ENCODE data around the gene SOX12. TPM values are rescaled to one million over a fixed set of nuclear protein-coding genes. Genes with fewer than 3 reads are reported as not detected.
A peak's percentile ranks its signal among the peaks of the same experiment; 100 is the strongest.

SOX12 gene
- total RNA-seq, 4 donors from 2014 or later = 0.15 to 1.4 (median 0.65) TPM

GRCh38 chr20:324177-325044 is 941 bp upstream of the SOX12 start:
- Histone ChIP-seq H3K4me1 (peaks cover 5% of the 10 kb centered on the region in 2 donors), H3K27me3 (peaks cover 0 to 7% (median 2%) of the 10 kb centered on the region in 3 donors), H3K36me3 (no peaks in the 10 kb centered on the region), H3K9me3 (no peaks in the 10 kb centered on the region), H3K27ac (peak overlapping the region; percentile 80 to 93 (median 86)), H3K4me3 (peak overlapping the region; percentile 67 to 73 (median 70))
- DNase-seq (peak; percentile 80 to 87), ATAC-seq (peak; percentile 77 to 80)
- in situ Hi-C loops (cut with MboI; ENCODE audit: low sequenced_read_pairs in 4 of 4) = no loop called here
- TF ChIP-seq POLR2A (IDR thresholded peaks at IDR 0.05) (peak; percentile 83 to 84), CTCF (IDR thresholded peaks at IDR 0.05 in 4 of 5, conservative IDR thresholded peaks at IDR 0.05 in 1 of 5) (peak in 3 of 5 experiments; percentile 16 to 42 (median 25))
- intact Hi-C loops (cut with DNase I; ENCODE audit: low total_unique reads) = loop anchor here (1.0 to 10.0 kb wide), 4 partner anchors 27 to 800 kb away; partner anchors contain the start of genes CSNK2A1 and ZCCHC3

- H3K27me3 ChIP-seq = peaks cover 0 to 7% (median 2%) of the 10 kb centered on the region in 3 donors
- intact Hi-C loops (cut with DNase I; ENCODE audit: low total_unique reads) = loop anchor here (5.0 to 10.0 kb wide), 2 partner anchors 119 to 799 kb away; no protein-coding TSS in a partner anchor
- peaks cover 5% of the 10 kb centered on the region in 2 donors for H3K4me1 ChIP-seq
- TF ChIP-seq CTCF (IDR thresholded peaks at IDR 0.05 in 4 of 5, conservative IDR thresholded peaks at IDR 0.05 in 1 of 5) (no peak), POLR2A (IDR thresholded peaks at IDR 0.05) (no peak)
- DNase-seq = peak in 1 of 2 donors; percentile 37
- no peaks in the 10 kb centered on the region for H3K9me3 ChIP-seq
- no peaks in the 10 kb centered on the region for H3K36me3 ChIP-seq
- in situ Hi-C loops (cut with MboI; ENCODE audit: low sequenced_read_pairs in 4 of 4) = no loop called here
- H3K4me3 ChIP-seq = peak overlapping the region; percentile 50 to 71 (median 57)
- peak overlapping the region; percentile 28 to 93 (median 72) for H3K27ac ChIP-seq
- ATAC-seq = no peak
These were observed 715 bp downstream of the SOX12 start for GRCh38 chr20:325889-326644.

- Histone ChIP-seq H3K27me3 (peaks cover 0 to 7% (median 2%) of the 10 kb centered on the region in 3 donors), H3K4me1 (peaks cover 5% of the 10 kb centered on the region in 2 donors), H3K9me3 (no peaks in the 10 kb centered on the region), H3K4me3 (peak overlapping the region; percentile 51 to 71 (median 64)), H3K36me3 (no peaks in the 10 kb centered on the region), H3K27ac (peak overlapping the region; percentile 62 to 93 (median 72))
- intact Hi-C loops (cut with DNase I; ENCODE audit: low total_unique reads) = loop anchor here (5.0 to 10.0 kb wide), 2 partner anchors 119 to 798 kb away; no protein-coding TSS in a partner anchor
- in situ Hi-C loops (cut with MboI; ENCODE audit: low sequenced_read_pairs in 4 of 4) = no loop called here
- DNase-seq (no peak), ATAC-seq (no peak)
- TF ChIP-seq CTCF (IDR thresholded peaks at IDR 0.05 in 4 of 5, conservative IDR thresholded peaks at IDR 0.05 in 1 of 5) (no peak), POLR2A (IDR thresholded peaks at IDR 0.05) (no peak)
These were observed 1.4 kb downstream of the SOX12 start for GRCh38 chr20:326645-327185.

- in situ Hi-C loops (cut with MboI; ENCODE audit: low sequenced_read_pairs in 4 of 4) = no loop called here
These were observed 2.1 kb downstream of the SOX12 start for GRCh38 chr20:327186-328026.

More at GRCh38 chr20:327186-328026, 2.1 kb downstream of the SOX12 start:
- H3K4me3 ChIP-seq = peak overlapping the region; percentile 51 to 71 (median 64)
- peaks cover 0 to 7% (median 2%) of the 10 kb centered on the region in 3 donors for H3K27me3 ChIP-seq
- ATAC-seq (no peak), DNase-seq (peak; percentile 26)
- intact Hi-C loops (cut with DNase I; ENCODE audit: low total_unique reads) = loop anchor here (5.0 to 10.0 kb wide), 2 partner anchors 120 to 797 kb away; no protein-coding TSS in a partner anchor
- peak overlapping the region; percentile 56 to 93 (median 62) for H3K27ac ChIP-seq
- H3K9me3 ChIP-seq = no peaks in the 10 kb centered on the region
- H3K36me3 ChIP-seq = no peaks in the 10 kb centered on the region
- peaks cover 5% of the 10 kb centered on the region in 2 donors for H3K4me1 ChIP-seq
- TF ChIP-seq CTCF (IDR thresholded peaks at IDR 0.05 in 4 of 5, conservative IDR thresholded peaks at IDR 0.05 in 1 of 5) (no peak), POLR2A (IDR thresholded peaks at IDR 0.05) (peak in 1 of 2 donors; percentile 13)
